ENCODE data around the gene OSBP2.

Gene OSBP2

DNA sequence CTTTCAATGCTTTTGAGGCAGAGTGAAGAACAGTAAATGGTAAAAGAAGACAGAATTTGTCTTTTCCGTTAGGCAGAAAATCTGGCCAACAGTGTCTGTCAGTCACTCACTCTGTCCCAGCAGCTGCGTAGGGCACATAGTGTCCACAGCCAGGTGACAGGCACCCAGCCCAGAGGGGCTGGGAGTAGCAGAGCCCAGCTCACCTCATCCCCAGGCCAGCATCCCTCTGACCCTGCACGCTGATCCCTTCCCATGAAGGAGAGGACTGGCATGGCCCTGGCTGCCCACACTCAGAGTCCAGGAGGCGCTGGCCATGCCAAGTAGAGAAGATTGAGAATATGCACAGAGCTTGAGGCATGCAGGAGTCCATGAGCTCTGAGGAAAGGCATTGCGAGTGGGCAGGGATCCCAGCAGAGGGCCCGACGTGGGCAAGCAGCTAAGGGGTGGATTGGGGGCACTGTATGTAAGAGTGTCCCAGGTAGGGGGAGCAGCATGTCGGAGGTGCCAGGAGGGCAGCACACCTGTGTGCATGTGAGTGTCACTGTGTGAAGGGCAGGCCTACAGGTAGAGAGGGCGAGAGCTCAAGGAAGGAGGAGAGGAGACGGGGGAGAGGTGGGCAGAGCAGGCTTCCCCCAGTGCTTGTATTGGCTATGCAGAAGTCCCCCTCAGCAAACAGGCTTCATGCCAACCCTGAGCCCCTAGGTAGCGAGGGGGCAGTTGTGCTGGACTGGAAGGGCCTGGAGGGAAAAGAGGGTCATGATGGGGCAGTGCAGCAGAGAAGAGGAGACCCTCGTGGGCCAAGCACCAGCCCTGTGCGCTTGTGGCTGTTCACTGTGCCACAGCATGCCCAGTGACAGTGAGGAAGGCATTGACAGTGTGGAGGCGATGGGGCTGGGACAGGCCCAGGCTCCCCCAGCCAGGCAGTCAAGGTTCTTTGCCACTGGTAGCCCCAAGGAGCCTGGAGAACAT, 133.8 kb downstream of the OSBP2 start:
- Mint-ChIP-seq H3K27me3 (peaks cover 28% of the 10 kb centered on the region), H3K9me3 (no peaks in the 10 kb centered on the region), H3K27ac (no peak overlapping the region), H3K4me3 (no peak overlapping the region), H3K36me3 (no peaks in the 10 kb centered on the region), H3K4me1 (no peaks in the 10 kb centered on the region)
- DNase-seq (ENCODE audit: low spot score in 2 of 2) = no peak
- ATAC-seq (ENCODE audit: low read depth) = no peak

- ATAC-seq (ENCODE audit: low read depth) (no peak), DNase-seq (ENCODE audit: low spot score in 2 of 2) (no peak)
- no peak overlapping the region for H3K4me3 Mint-ChIP-seq
- H3K4me1 Mint-ChIP-seq = no peaks in the 10 kb centered on the region
- H3K27me3 Mint-ChIP-seq = peaks cover 20% of the 10 kb centered on the region
- H3K36me3 Mint-ChIP-seq = no peaks in the 10 kb centered on the region
- H3K27ac Mint-ChIP-seq = no peak overlapping the region
- H3K9me3 Mint-ChIP-seq = no peaks in the 10 kb centered on the region
Observed at GRCh38 chr22:30829901-30830550, 135.4 kb downstream of the OSBP2 start.

DNA sequence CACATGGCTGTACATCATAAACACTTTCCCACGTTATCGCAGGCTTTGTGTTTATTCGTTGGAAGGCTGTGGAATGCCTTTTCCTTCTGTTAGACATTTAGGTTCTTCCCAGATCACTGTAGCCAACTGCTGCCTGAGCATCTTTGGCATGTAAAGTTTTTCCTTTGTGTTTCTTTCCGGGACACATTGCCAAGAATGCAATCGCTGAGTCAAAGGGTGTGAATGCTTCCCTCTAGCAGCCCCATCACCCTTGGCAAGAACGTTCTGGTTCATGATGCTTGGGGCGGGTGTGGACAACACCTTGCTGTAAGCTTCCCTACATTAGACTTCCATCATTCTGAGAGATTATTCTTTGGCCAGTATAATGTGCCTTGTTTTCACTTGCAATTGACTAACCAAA, 136.2 kb downstream of the OSBP2 start:
- no peak overlapping the region for H3K27ac Mint-ChIP-seq
- H3K36me3 Mint-ChIP-seq = no peaks in the 10 kb centered on the region
- no peak overlapping the region for H3K4me3 Mint-ChIP-seq
- no peak for DNase-seq (ENCODE audit: low spot score in 2 of 2)
- no peaks in the 10 kb centered on the region for H3K4me1 Mint-ChIP-seq
- no peak for ATAC-seq (ENCODE audit: low read depth)
- H3K9me3 Mint-ChIP-seq = no peaks in the 10 kb centered on the region
- peaks cover 15% of the 10 kb centered on the region for H3K27me3 Mint-ChIP-seq

GRCh38 chr22:30832407-30832987, 137.8 kb downstream of the OSBP2 start:
- DNase-seq (ENCODE audit: low spot score in 2 of 2) (no peak), ATAC-seq (ENCODE audit: low read depth) (no peak)
- H3K27me3 Mint-ChIP-seq = peaks cover 13% of the 10 kb centered on the region
- H3K27ac Mint-ChIP-seq = no peak overlapping the region
- H3K4me1 Mint-ChIP-seq = no peaks in the 10 kb centered on the region
- H3K36me3 Mint-ChIP-seq = no peaks in the 10 kb centered on the region
- no peak overlapping the region for H3K4me3 Mint-ChIP-seq
- H3K9me3 Mint-ChIP-seq = no peaks in the 10 kb centered on the region

GRCh38 chr22:30833322-30833721, 138.6 kb downstream of the OSBP2 start:
- no peak for DNase-seq (ENCODE audit: low spot score in 2 of 2)
- H3K4me1 Mint-ChIP-seq = no peaks in the 10 kb centered on the region

DNA sequence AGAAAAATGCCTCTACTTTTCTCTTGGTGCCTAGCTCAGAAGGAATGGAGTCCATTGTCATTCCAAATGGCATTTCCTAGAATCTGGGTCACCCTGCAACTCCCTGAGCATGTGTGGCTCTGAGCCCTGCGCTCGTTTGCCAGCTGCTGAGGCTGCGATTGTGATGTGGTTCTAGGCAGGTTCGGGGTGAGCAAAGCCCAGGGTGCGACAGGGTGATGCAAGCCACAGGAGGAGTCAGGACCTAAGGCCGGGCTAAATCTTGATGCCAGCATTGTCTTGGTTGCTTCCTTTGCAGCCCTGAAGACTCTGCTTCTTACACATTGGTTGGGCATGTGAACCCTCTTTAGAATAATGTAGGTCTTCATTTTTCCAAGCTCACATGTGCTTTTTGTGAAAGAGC, 142.9 kb downstream of the OSBP2 start:
- ATAC-seq (ENCODE audit: low read depth) (no peak), DNase-seq (ENCODE audit: low spot score in 2 of 2) (no peak)
- H3K4me3 Mint-ChIP-seq = no peak overlapping the region
- H3K36me3 Mint-ChIP-seq = peaks cover 1% of the 10 kb centered on the region
- no peak overlapping the region for H3K27ac Mint-ChIP-seq
- H3K4me1 Mint-ChIP-seq = no peaks in the 10 kb centered on the region
- peaks cover 5% of the 10 kb centered on the region for H3K27me3 Mint-ChIP-seq
- peaks cover 2% of the 10 kb centered on the region for H3K9me3 Mint-ChIP-seq

More at GRCh38 chr22:30833322-30833721, 138.6 kb downstream of the OSBP2 start:
- H3K27me3 Mint-ChIP-seq = peaks cover 10% of the 10 kb centered on the region
- no peak overlapping the region for H3K4me3 Mint-ChIP-seq
- peaks cover under 1% of the 10 kb centered on the region for H3K36me3 Mint-ChIP-seq
- no peak overlapping the region for H3K27ac Mint-ChIP-seq
- peaks cover under 1% of the 10 kb centered on the region for H3K9me3 Mint-ChIP-seq
- ATAC-seq (ENCODE audit: low read depth) = no peak

- Mint-ChIP-seq H3K4me3 (no peak overlapping the region), H3K27ac (no peak overlapping the region), H3K9me3 (peaks cover 2% of the 10 kb centered on the region), H3K27me3 (peaks cover 7% of the 10 kb centered on the region), H3K36me3 (peaks cover 1% of the 10 kb centered on the region), H3K4me1 (no peaks in the 10 kb centered on the region)
- no peak for ATAC-seq (ENCODE audit: low read depth)
- DNase-seq (ENCODE audit: low spot score in 2 of 2) = no peak
Observed at GRCh38 chr22:30838111-30838510, 143.4 kb downstream of the OSBP2 start.

- Mint-ChIP-seq H3K4me3 (no peak overlapping the region), H3K36me3 (peaks cover 1% of the 10 kb centered on the region), H3K27ac (no peak overlapping the region), H3K27me3 (peaks cover 7% of the 10 kb centered on the region), H3K9me3 (peaks cover 2% of the 10 kb centered on the region), H3K4me1 (no peaks in the 10 kb centered on the region)
- DNase-seq (ENCODE audit: low spot score in 2 of 2) (no peak), ATAC-seq (ENCODE audit: low read depth) (no peak)
Observed at GRCh38 chr22:30841273-30841672, 146.6 kb downstream of the OSBP2 start.

GRCh38 chr22:30843245-30843644, 148.6 kb downstream of the OSBP2 start:
- H3K27ac Mint-ChIP-seq = no peak overlapping the region
- H3K27me3 Mint-ChIP-seq = peaks cover 5% of the 10 kb centered on the region
- no peak for ATAC-seq (ENCODE audit: low read depth)
- H3K4me3 Mint-ChIP-seq = no peak overlapping the region
- DNase-seq (ENCODE audit: low spot score in 2 of 2) = no peak
- no peaks in the 10 kb centered on the region for H3K4me1 Mint-ChIP-seq
- peaks cover 4% of the 10 kb centered on the region for H3K9me3 Mint-ChIP-seq
- peaks cover 1% of the 10 kb centered on the region for H3K36me3 Mint-ChIP-seq

DNA sequence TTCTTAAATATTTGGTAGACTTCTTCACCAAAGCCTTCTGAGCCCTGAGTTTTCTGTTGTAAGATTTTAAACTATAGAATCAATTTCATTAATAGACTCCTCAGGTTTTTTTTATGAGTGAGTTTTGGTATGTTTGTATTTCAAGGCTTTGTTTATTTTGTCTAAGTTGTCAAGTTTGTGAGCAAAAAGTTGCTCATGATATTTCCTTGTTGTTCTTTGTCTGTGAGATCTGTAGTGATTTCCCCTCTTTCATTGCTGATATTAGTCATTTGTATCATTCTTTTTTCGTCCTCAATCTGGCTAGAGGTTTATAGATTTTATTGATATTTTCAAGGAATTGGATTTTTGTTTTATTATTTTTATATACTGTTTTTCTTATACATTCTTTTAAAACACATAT, 152.9 kb downstream of the OSBP2 start:
- H3K27ac Mint-ChIP-seq = no peak overlapping the region
- DNase-seq (ENCODE audit: low spot score in 2 of 2) (no peak), ATAC-seq (ENCODE audit: low read depth) (no peak)
- H3K9me3 Mint-ChIP-seq = peaks cover 4% of the 10 kb centered on the region
- H3K4me1 Mint-ChIP-seq = no peaks in the 10 kb centered on the region
- peaks cover 3% of the 10 kb centered on the region for H3K27me3 Mint-ChIP-seq
- H3K36me3 Mint-ChIP-seq = no peaks in the 10 kb centered on the region
- H3K4me3 Mint-ChIP-seq = no peak overlapping the region

DNA sequence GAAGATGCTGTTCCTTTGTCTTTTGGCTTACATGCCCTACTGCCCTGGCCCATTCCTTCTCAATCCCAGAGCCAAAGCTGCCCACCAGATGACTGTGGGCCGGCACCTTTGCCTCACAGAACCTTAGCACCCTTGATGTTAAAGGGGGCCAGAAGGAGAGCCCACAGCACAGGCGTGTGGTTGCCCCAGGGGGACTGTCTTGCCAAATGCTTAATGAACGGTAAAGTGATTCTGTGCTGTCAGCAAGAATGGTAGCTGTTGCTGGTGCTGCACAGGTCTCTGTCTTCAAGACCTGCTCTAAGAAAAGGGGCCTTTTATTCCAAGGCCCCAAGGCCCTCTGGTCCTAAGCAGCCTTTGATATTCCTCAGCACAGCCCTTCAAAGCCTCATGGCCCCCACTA, 160.6 kb downstream of the OSBP2 start:
- no peak for DNase-seq (ENCODE audit: low spot score in 2 of 2)
- peaks cover 3% of the 10 kb centered on the region for H3K9me3 Mint-ChIP-seq
- no peak overlapping the region for H3K27ac Mint-ChIP-seq
- no peaks in the 10 kb centered on the region for H3K36me3 Mint-ChIP-seq
- no peak for ATAC-seq (ENCODE audit: low read depth)
- H3K27me3 Mint-ChIP-seq = peaks cover 3% of the 10 kb centered on the region
- H3K4me3 Mint-ChIP-seq = no peak overlapping the region
- H3K4me1 Mint-ChIP-seq = no peaks in the 10 kb centered on the region

- ATAC-seq (ENCODE audit: low read depth) = no peak
- no peaks in the 10 kb centered on the region for H3K36me3 Mint-ChIP-seq
- no peak for DNase-seq (ENCODE audit: low spot score in 2 of 2)
- H3K9me3 Mint-ChIP-seq = peaks cover 3% of the 10 kb centered on the region
- no peak overlapping the region for H3K27ac Mint-ChIP-seq
- peaks cover 3% of the 10 kb centered on the region for H3K27me3 Mint-ChIP-seq
- H3K4me1 Mint-ChIP-seq = no peaks in the 10 kb centered on the region
- no peak overlapping the region for H3K4me3 Mint-ChIP-seq
Observed at GRCh38 chr22:30855677-30856518, 161.2 kb downstream of the OSBP2 start.

GRCh38 chr22:30856741-30857502, 162.2 kb downstream of the OSBP2 start:
- Mint-ChIP-seq H3K27me3 (peaks cover 3% of the 10 kb centered on the region), H3K4me1 (no peaks in the 10 kb centered on the region), H3K36me3 (no peaks in the 10 kb centered on the region), H3K9me3 (peaks cover 3% of the 10 kb centered on the region), H3K27ac (no peak overlapping the region), H3K4me3 (no peak overlapping the region)
- ATAC-seq (ENCODE audit: low read depth) (no peak), DNase-seq (ENCODE audit: low spot score in 2 of 2) (no peak)
